T-helper 2 cell treated with Interferon-gamma antibody and Interleukin-4, amounts not matched to agents 5 μg/mL and 100 μg/mL, for 36 hours (primary cell): Measurements from ENCODE around the gene CACNA1B.
"Not testable (repeated sequence)": the region's sequence is repeated elsewhere in the genome, so short reads cannot be mapped to it uniquely, and the experiment has no call there.

ENCODE experiments used
- DNase-seq: peaks from one replicate; pipeline ENCODE4 v3.0.0; 2021; ENCODE audit warnings: low spot score
- H3K27ac Mint-ChIP-seq: one replicate; pipeline ENCODE4 v1.8.0; 2021; ENCODE audit warnings: mild to moderate bottlenecking, mixed read lengths
- H3K27me3 Mint-ChIP-seq: one replicate; pipeline ENCODE4 v1.8.0; 2021; ENCODE audit warnings: low read depth, mixed read lengths
- H3K36me3 Mint-ChIP-seq: one replicate; pipeline ENCODE4 v1.8.0; 2021; ENCODE audit warnings: low read depth, mixed read lengths
- H3K4me1 Mint-ChIP-seq: one replicate; pipeline ENCODE4 v1.8.0; 2021; ENCODE audit warnings: low read depth, mixed read lengths
- H3K4me3 Mint-ChIP-seq: one replicate; pipeline ENCODE4 v1.8.0; 2022; ENCODE audit warnings: mild to moderate bottlenecking, moderate library complexity, mixed read lengths
- H3K9me3 Mint-ChIP-seq: one replicate; pipeline ENCODE4 v1.8.0; 2021; ENCODE audit warnings: mixed read lengths

CACNA1B gene

GRCh38 chr9:137876781-137877386 lies 698 bp upstream of the CACNA1B start:
- H3K27ac Mint-ChIP-seq, result no peak overlapping the region
- no peaks in the 10 kb centered on the region for H3K9me3 Mint-ChIP-seq
- no peaks in the 10 kb centered on the region for H3K4me1 Mint-ChIP-seq
- H3K27me3 Mint-ChIP-seq, result peaks cover 9% of the 10 kb centered on the region
- no peak overlapping the region for H3K4me3 Mint-ChIP-seq
- no peak for DNase-seq
- H3K36me3 Mint-ChIP-seq, result no peaks in the 10 kb centered on the region

- Mint-ChIP-seq H3K9me3 (no peaks in the 10 kb centered on the region), H3K4me3 (no peak overlapping the region), H3K27me3 (peaks cover 9% of the 10 kb centered on the region), H3K4me1 (no peaks in the 10 kb centered on the region), H3K27ac (no peak overlapping the region), H3K36me3 (no peaks in the 10 kb centered on the region)
- peak; percentile 23 for DNase-seq
These were observed 762 bp downstream of the CACNA1B start for GRCh38 chr9:137878146-137878941.

GRCh38 chr9:137879052-137879451 lies 1.5 kb downstream of the CACNA1B start:
- H3K27ac Mint-ChIP-seq, result no peak overlapping the region

GRCh38 chr9:137879566-137880150 lies 2.1 kb downstream of the CACNA1B start:
- Mint-ChIP-seq H3K27ac (no peak overlapping the region), H3K9me3 (no peaks in the 10 kb centered on the region), H3K36me3 (no peaks in the 10 kb centered on the region), H3K4me1 (no peaks in the 10 kb centered on the region), H3K4me3 (no peak overlapping the region), H3K27me3 (peaks cover 9% of the 10 kb centered on the region)
- no peak for DNase-seq

More at GRCh38 chr9:137879052-137879451, 1.5 kb downstream of the CACNA1B start:
- Mint-ChIP-seq H3K4me1 (no peaks in the 10 kb centered on the region), H3K36me3 (no peaks in the 10 kb centered on the region), H3K4me3 (no peak overlapping the region), H3K9me3 (no peaks in the 10 kb centered on the region), H3K27me3 (peaks cover 9% of the 10 kb centered on the region)
- DNase-seq, result no peak

GRCh38 chr9:137880160-137880975 lies 2.8 kb downstream of the CACNA1B start:
- no peak overlapping the region for H3K27ac Mint-ChIP-seq
- H3K27me3 Mint-ChIP-seq, result peaks cover 9% of the 10 kb centered on the region
- no peak overlapping the region for H3K4me3 Mint-ChIP-seq

GRCh38 chr9:137880976-137881530 lies 3.5 kb downstream of the CACNA1B start:
- no peak overlapping the region for H3K4me3 Mint-ChIP-seq
- H3K27me3 Mint-ChIP-seq, result peaks cover 9% of the 10 kb centered on the region
- H3K27ac Mint-ChIP-seq, result no peak overlapping the region
- H3K9me3 Mint-ChIP-seq, result no peaks in the 10 kb centered on the region
- no peaks in the 10 kb centered on the region for H3K4me1 Mint-ChIP-seq
- H3K36me3 Mint-ChIP-seq, result no peaks in the 10 kb centered on the region
- no peak for DNase-seq

More at GRCh38 chr9:137880160-137880975, 2.8 kb downstream of the CACNA1B start:
- H3K4me1 Mint-ChIP-seq, result no peaks in the 10 kb centered on the region
- no peaks in the 10 kb centered on the region for H3K9me3 Mint-ChIP-seq
- H3K36me3 Mint-ChIP-seq, result no peaks in the 10 kb centered on the region
- DNase-seq, result no peak

GRCh38 chr9:137881591-137882505 lies 4.3 kb downstream of the CACNA1B start:
- Mint-ChIP-seq H3K9me3 (no peaks in the 10 kb centered on the region), H3K4me1 (no peaks in the 10 kb centered on the region), H3K27me3 (peaks cover 3% of the 10 kb centered on the region), H3K36me3 (no peaks in the 10 kb centered on the region), H3K27ac (no peak overlapping the region), H3K4me3 (no peak overlapping the region)
- DNase-seq, result no peak

- Mint-ChIP-seq H3K4me3 (no peak overlapping the region), H3K9me3 (no peaks in the 10 kb centered on the region), H3K27me3 (no peaks in the 10 kb centered on the region), H3K36me3 (no peaks in the 10 kb centered on the region), H3K4me1 (no peaks in the 10 kb centered on the region), H3K27ac (no peak overlapping the region)
- DNase-seq, result no peak
These were observed 4.9 kb downstream of the CACNA1B start for GRCh38 chr9:137882506-137882821.

- H3K27me3 Mint-ChIP-seq, H3K9me3 Mint-ChIP-seq, H3K4me1 Mint-ChIP-seq, H3K4me3 Mint-ChIP-seq, DNase-seq, H3K36me3 Mint-ChIP-seq, H3K27ac Mint-ChIP-seq: not testable (repeated sequence)
These were observed 6.4 kb downstream of the CACNA1B start for GRCh38 chr9:137883977-137884376.

GRCh38 chr9:137884547-137884946 lies 7.0 kb downstream of the CACNA1B start:
- H3K36me3 Mint-ChIP-seq, H3K4me1 Mint-ChIP-seq, H3K27me3 Mint-ChIP-seq, H3K27ac Mint-ChIP-seq, H3K9me3 Mint-ChIP-seq, DNase-seq, H3K4me3 Mint-ChIP-seq: not testable (repeated sequence)

- not testable (repeated sequence) for H3K27me3 Mint-ChIP-seq, H3K4me1 Mint-ChIP-seq, H3K27ac Mint-ChIP-seq, H3K36me3 Mint-ChIP-seq, H3K4me3 Mint-ChIP-seq, DNase-seq, H3K9me3 Mint-ChIP-seq
These were observed 7.5 kb downstream of the CACNA1B start for GRCh38 chr9:137885121-137885520.

GRCh38 chr9:137888621-137889020 lies 11.0 kb downstream of the CACNA1B start:
- H3K27ac Mint-ChIP-seq, DNase-seq, H3K36me3 Mint-ChIP-seq, H3K27me3 Mint-ChIP-seq, H3K4me1 Mint-ChIP-seq, H3K4me3 Mint-ChIP-seq, H3K9me3 Mint-ChIP-seq: not testable (repeated sequence)

- H3K4me3 Mint-ChIP-seq, result not testable (repeated sequence)
These were observed 12.4 kb downstream of the CACNA1B start for GRCh38 chr9:137889966-137890365.

More at GRCh38 chr9:137889966-137890365, 12.4 kb downstream of the CACNA1B start:
- not testable (repeated sequence) for H3K9me3 Mint-ChIP-seq, H3K27ac Mint-ChIP-seq, H3K36me3 Mint-ChIP-seq, DNase-seq, H3K4me1 Mint-ChIP-seq, H3K27me3 Mint-ChIP-seq
